CD1c-positive myeloid dendritic cell (primary cell): ENCODE measurements around the gene RFK.
A peak's percentile ranks its signal among the peaks of the same experiment; 100 is the strongest.
"Not testable (repeated sequence)": the region's sequence is repeated elsewhere in the genome, so short reads cannot be mapped to it uniquely, and the experiment has no call there.

Experiments
- DNase-seq: peaks from one replicate; pipeline ENCODE4 v3.0.0-alpha.2; 2016; ENCODE audit errors: extremely low spot score

RFK gene

GRCh38 chr9:76394195-76394959 is at the start of gene RFK:
RFK (minus strand) TSS chr9:76394426; CDS start chr9:76394171, 255 bp downstream.
- DNase-seq: peak; percentile 94

GRCh38 chr9:76443887-76444286 is 49.7 kb upstream of the RFK start:
- DNase-seq: no peak

- no peak for DNase-seq
Observed at GRCh38 chr9:76441551-76442322, 47.5 kb upstream of the RFK start.

- no peak for DNase-seq
Observed at GRCh38 chr9:76438841-76439588, 44.8 kb upstream of the RFK start.

GRCh38 chr9:76437017-76437699 is 42.9 kb upstream of the RFK start:
- not testable (repeated sequence) for DNase-seq

- DNase-seq: not testable (repeated sequence)
Observed at GRCh38 chr9:76434897-76435296, 40.7 kb upstream of the RFK start.

GRCh38 chr9:76433836-76434235 is 39.6 kb upstream of the RFK start:
- DNase-seq: no peak

GRCh38 chr9:76433406-76433805 is 39.2 kb upstream of the RFK start:
- DNase-seq: no peak

GRCh38 chr9:76431601-76432000 is 37.4 kb upstream of the RFK start:
- no peak for DNase-seq

GRCh38 chr9:76426807-76427419 is 32.7 kb upstream of the RFK start:
- no peak for DNase-seq

- DNase-seq: no peak
Observed at GRCh38 chr9:76425677-76426453, 31.6 kb upstream of the RFK start.

GRCh38 chr9:76424491-76424890 is 30.3 kb upstream of the RFK start:
- DNase-seq: no peak

GRCh38 chr9:76423216-76424177 is 29.3 kb upstream of the RFK start:
- DNase-seq: no peak

- DNase-seq: peak; percentile 28
Observed at GRCh38 chr9:76419782-76420380, 25.7 kb upstream of the RFK start.

- DNase-seq: no peak
Observed at GRCh38 chr9:76417394-76417793, 23.2 kb upstream of the RFK start.

- no peak for DNase-seq
Observed at GRCh38 chr9:76415731-76416130, 21.5 kb upstream of the RFK start.

GRCh38 chr9:76415154-76415553 is 20.9 kb upstream of the RFK start:
- DNase-seq: no peak

GRCh38 chr9:76414661-76415060 is 20.4 kb upstream of the RFK start:
- DNase-seq: no peak

GRCh38 chr9:76413658-76414057 is 19.4 kb upstream of the RFK start:
- DNase-seq: no peak
